CD4-positive, alpha-beta T cell treated with Interleukin-6 for 4 hours (primary cell): ENCODE results near the gene TUT7.
"Not testable (repeated sequence)": the region's sequence is repeated elsewhere in the genome, so short reads cannot be mapped to it uniquely, and the experiment has no call there.

Experiments
- DNase-seq: peaks from one replicate; pipeline ENCODE4 v3.0.0-alpha.2; 2020; ENCODE audit warnings: mixed read lengths

Gene TUT7

DNA sequence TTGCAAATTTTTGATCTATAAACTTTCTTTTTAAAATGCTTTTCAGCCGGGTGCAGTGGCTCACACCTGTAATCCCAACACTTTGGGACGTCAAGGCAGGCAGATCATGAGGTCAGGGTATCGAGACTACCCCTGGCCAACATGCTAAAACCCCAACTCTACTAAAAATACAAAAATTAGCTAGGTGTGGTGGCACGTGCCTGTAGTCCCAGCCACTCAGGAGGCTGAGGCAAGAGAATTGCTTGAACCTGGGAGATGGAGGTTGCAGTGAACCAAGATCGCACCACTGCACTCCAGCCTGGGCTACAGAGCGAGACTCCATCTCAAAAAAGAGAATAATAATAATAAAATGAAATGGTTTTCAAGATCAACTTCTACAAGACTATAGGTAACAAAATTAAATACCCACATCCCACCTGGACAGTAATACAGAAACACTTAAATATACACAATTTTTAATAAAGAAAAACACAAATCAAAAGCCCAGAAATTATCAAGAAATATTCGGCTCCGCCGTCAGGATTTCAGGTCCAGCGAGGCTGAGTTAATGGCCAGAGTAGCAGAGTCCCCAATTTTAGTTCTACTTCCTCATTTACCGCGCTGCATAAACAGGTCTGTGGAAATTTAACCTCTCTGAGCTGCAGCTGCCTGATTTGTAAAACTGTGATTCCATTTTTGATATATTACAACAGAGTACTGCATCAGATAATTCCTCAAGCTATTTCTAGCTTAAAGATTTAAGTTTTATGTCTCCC is 4.0 kb downstream of the TUT7 start:
- no peak for DNase-seq

DNA sequence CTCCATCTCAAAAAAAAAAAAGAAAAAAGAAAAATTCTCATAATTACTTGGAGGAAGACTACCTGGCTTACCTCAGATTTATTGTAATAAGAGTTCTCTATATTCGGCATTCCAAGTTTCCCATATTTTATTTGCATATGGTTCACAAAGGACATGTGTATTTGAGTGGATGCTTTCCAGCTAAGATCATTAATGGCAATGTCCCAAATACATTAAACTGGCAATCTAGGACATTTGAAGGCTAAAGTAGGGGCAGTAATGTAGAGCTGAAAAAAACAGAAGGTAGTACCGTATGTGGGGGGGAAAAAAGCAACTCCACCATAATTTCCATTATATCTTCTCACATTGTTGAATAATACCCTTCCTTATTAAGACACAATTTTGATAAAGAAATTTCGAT is 4.9 kb downstream of the TUT7 start:
- no peak for DNase-seq

DNA sequence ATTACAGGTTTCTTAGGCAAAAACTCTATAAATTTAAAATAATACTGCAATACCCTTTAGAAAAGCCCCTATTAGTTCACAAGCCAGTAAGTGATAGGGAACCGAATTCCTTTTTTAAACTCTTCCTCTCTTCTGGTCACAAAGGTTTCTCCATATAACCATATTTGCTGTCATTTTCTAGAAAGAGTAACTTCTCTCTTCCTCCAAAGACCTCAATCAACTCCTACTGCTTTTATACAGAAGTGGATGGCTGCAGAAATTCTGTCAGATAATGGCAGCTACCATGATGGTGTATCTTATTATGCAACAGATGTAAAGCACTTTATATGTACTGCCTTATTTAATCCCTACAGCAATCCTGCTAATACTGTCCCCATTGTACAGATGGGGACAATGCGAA is 6.2 kb downstream of the TUT7 start:
- no peak for DNase-seq

DNA sequence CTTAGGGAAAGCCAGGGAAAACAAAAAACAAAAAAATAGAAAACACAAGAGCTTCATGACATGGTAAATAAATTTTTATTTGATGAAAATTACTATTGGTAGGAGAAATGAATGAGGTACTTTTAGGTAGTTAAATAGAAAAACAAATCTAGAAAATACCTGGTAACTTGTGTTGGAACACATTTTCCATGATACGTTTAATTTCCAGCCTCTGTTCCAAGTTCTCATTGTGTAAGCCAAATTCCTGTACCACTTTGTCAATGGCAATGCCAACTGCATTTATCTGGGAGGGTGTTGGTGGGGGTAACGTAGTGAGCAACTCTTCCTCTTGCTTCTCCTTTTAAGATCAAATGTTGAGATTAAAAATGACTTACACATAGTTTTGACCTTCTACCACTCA is 9.4 kb downstream of the TUT7 start:
- DNase-seq = no peak

DNA sequence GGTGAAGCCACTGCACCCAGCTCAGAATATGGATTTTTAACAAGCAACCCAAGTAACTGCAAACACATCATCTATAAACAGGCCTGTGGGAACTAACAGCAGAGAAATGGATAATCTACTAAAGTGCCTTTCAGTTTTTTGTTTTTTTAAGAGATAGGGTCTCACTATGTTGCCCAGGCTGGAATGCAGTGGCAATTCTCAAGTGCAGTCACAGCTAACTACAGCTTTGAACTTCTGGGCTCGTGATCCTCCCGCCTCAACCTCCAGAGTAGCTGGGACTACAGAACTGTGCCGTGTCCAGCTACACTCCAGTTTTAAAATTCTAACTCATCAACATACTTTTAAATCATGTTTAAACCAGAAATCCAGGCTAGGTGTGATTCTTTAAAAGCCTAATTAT is 11.9 kb downstream of the TUT7 start:
- DNase-seq = no peak

DNA sequence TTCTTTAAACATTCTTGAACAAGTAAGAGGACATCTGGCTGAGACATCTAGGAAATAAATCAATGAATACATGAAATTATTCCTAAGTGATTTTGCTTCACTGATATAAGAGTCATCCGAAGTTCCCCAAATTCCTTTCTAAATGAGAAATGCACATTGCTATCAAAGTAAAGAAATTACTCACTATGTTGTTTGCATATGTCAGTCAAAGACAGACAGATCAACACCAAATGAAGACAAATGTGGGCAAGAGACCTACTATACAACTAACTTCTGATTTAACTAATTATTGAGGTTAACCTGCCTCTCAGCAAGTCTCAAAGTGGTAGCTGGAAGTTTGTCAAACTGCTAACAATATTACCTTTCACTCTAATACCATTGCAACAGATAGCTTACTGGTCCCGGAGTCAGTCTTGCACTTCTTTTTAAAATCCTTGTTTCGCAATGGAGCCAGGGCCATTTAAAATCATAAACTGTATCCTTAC is 13.2 kb downstream of the TUT7 start:
- no peak for DNase-seq

DNA sequence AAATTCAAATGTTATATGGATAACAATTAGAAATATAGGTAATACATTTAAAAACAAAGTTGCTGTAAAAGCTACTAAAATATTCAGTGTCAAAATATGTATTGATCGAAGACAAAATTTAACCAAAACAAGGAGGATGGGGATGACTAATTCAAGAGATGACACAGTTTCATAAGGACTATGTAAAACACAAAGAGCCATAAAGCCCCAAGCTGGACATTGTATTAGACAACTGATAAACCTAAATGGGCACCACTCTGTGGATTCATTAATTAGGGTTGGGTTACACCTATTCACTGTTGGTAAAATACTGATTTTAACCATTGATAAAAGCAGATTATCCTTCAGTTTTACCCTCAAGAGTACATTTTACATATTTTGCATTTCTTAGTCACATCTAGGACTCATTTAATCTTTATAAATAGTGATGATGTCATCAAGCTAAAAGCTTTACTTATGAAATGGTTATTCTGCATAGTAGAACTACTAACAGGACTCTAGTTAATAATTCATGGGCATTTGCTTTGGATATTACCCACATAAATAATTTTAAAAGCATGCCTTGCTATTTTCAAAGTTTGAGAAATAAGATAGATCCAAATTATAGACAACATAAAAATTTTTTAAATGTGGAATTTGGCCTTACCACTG is 13.7 kb downstream of the TUT7 start:
- DNase-seq = no peak

DNA sequence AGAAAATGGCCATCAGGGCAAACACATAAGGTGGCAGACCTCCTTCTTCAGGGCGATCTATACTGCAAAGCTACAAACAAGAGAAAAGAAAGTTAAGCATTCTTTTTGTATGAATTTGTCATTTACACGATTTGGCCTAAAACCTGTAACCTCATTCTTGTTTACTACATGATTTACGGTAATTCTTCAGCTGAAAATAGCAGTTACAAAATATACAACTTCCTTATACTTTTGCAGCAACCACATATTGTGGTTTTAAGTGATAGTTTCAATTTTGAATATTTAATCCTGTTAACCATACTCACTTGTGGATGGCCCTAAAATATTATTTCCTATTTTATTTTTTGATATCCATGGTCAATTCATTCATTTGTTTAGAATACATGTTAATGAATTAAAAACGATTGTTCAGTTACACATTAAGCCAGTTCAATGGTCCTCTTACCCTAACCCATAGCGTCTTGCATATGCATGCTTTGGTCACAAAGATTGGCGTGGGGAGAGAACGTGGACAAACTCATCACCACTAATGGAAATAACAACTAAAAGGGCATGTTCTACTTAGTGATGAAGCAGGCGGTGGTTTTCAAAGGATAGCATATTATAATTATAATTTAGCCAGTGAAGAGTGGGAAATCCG is 16.6 kb downstream of the TUT7 start:
- DNase-seq = no peak

DNA sequence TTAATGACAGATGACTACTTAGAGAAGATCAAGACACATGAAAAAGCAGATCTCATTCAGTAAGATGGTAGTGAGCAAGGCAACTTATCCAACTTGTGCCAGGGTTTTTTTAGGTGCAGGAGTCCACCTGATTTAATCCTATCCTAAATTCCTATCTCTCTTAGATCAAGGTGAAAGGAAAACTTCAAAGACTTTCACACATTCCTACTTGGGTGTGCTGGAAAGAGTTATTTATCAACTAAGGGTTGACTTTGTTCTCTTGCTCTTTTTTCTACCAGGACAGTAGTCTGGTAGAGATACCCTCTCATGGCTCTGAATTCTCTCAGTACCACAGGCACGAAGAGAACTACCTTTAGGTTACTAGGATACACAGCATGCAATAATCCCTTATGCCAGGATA is 18.2 kb downstream of the TUT7 start:
- no peak for DNase-seq

DNA sequence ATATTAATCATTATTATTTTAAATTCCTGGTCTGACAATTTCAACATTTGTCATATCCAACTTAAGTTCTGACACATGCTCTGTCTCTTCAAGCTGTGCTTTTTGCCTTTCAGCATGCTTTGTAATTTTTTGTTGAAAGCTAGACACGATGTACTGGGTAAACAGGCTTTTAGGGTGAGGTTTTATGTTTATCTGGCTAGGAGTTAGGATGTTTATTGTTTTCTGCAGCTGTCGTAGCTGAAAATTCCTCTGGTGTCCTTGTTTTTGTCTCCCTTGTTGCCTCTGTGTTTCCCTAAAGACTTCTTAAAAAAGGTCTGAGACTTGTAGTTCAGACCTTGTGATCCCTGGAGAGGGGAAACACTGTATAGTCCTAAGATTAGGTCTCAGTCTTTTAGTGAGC is 20.6 kb downstream of the TUT7 start:
- DNase-seq = no peak

DNA sequence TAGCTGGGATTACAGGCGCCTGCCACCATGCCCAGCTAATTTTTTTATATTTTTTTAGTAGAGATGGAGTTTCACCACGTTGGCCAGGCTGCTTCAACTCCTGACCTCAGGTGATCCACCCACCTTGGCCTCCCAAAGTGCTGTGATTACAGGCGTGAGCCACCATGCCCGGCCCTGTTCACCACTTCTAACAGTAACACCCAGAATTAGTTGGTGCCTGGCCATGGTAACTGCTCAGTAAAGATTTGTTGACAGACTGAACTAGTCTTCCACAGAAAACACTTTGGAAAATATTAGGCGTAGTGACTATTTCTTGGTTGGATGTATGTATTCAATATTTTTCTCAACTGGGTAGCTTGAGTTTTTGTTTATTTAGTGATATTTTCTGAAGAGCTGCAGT is 24.0 kb downstream of the TUT7 start:
- no peak for DNase-seq

DNA sequence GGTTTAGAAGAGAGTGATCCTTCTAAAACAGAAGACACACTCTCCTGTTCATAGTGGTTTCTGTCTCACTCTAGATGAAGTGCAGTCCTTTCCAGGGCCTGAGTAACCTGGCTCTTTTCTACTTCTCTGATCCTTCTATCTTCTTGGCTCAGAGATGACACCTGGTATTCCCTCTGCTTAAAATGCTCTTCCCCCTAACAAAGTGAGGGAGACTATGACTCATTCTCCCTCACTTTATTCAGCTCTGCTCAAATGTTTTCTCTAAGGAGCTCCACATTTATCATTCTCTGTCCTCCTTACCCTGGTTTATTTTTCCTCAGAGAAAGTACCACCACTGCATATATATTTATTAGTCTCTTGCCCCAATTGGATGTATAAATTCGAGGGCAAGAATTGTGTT is 24.6 kb downstream of the TUT7 start:
- DNase-seq = no peak

DNA sequence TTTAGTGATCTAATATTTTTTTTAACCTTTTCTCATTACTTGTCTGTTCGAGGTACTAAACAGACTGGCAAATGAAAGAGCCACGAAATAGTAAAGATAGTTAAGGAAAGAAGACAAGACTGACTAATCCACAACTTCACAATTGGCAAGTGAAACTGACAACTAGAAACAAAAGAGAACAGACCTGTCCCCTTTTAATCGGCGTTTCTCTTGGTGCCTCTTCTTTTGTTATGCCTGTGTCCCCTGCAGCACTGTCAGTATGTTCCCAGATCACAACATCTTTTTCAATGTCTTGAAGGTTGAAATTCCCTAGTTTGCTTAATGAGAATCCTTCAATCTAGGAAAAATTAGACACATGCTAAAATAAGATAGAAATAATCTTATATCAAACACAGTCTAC is 26.1 kb downstream of the TUT7 start:
- no peak for DNase-seq

DNA sequence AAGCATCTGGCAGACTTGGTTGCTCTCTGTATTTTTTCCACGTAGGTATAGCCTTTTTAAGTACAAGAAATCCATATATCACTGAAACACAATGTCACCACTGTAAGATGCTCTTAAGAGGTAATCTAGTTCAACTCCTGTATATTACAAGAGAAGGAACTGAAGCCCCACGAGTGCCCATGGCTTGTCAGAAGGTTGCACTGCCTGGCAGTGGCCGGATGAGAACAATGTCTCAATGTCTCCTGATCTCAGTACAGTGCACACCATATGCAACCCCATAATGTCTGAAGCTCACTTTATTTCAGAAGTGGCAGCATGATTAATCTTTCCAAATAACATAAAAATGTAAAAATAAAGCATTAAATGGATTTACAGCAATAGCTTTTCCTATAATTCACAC is 27.7 kb downstream of the TUT7 start:
- no peak for DNase-seq

DNA sequence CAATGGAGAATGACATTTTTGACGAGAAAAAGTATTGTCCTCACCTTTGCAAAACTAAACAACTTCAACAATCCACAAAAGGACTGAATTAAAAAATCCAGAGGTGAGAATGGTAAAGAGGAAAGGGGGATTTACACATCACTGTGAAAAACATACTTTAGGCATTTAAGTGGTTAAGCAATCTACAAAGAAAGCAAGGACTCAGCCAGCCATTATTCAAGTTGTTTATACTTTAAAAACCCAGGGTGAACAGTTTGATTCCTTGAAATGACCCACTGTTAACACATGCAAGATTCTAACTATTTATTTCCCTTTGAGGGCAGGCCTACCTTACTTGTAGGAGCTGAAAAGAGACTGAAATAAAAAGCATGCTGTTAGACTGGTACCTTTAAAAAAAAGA is 29.3 kb downstream of the TUT7 start:
- DNase-seq = no peak

DNA sequence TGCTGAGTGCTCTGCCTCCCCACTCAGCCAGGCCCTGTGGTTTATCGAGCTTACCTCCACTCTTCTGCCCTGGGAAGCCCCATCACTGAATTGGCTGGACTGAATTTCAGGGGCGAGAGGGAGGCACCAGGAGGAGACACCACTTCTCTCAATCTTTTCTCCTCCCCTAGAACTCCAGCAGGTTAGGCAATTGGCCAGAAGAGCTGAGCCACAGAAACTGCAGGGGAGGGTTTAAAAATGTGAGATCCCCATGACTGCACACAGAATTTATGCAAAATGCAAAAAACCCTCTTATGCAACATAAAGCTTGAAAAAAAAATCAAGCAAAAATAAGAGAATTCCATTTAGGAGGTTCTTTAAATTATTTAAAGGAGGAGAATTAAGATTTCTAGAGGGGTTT is 29.9 kb downstream of the TUT7 start:
- DNase-seq = no peak

DNA sequence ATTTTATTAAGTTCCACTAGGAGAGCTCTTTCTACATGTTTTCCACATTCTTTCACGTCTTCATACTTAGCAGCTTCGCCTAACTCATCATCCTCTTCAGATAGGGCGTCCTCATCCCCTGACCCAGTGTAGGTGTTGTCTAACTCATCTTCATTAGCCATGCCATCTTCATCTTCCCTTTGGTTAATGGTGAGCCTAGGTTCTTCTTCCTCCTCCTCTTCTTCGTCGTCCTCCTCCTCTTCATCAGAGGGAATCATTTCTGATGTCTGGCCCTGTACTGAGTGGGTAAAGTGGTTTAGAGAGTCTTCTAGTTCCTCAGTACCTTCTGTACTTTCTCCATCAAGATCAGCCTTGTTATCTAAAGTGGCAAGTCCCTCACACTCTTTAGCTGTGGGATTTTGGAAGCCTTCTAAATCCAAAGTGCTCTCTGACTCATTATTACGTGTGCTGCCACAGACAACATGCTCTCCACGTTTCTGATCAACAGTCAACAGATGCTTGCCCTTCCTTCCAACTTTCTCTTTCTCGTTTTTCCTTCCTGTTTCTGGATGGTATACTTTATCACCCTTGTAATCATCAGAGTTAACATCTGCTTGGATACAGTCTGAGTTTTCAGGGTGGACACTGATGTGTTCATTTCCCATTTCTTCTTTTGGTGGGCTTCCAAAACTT is 31.1 kb downstream of the TUT7 start:
- DNase-seq = no peak

DNA sequence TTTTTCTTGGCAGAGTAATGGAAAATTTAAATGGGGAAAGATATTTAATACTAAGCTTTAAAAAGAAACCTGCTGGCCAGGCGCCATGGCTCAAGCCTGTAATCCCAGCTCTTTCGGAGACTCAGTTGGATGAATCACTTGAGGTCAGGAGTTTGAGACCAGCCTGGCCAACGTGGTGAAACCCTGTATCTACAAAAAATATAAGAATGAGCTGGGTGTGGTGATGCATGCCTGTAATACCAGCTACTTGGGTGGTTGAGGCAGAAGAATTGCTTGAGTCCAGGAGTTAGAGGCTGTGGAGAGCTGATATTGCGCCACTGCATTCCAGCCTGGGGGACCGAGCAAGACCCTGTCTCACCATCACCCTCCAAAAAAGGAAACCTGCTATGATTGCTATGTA is 32.8 kb downstream of the TUT7 start:
- DNase-seq = no peak

DNA sequence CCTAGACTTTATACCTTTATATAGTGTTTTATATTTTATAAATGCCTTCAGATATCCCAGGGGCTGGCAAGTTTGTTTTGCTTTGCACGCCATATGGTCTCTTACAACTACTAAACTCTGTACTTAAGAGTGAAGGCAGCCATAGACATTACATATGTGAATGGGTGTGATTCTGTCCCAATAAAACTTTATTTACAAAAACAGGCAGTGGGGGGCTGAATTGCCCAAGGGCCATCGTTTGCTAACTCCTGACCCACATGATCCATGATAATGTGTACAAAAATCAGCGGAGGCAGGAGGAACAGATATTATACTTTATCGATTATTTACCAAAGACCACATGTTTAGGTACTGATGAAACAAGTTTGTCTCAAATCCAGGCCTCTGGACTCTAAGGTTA is 36.0 kb downstream of the TUT7 start:
- no peak for DNase-seq

DNA sequence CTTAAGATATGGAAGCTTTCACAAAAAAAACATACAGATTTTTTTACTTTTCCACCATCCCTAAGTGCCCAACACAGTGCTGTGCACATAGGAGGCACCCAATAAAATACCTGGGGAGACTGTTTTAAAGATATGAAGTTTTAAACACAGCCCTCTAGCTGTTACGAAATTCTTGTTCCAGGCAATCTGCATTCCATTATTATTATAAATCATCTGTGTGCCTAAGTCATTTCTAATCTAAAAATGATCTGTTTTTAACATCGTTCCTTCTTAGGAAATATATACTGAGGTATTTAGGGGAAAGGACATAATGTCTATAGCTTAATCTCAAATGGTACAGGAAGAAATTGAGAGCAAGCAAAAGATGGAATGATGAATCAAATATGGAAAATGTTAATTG is 39.1 kb downstream of the TUT7 start:
- DNase-seq = no peak

DNA sequence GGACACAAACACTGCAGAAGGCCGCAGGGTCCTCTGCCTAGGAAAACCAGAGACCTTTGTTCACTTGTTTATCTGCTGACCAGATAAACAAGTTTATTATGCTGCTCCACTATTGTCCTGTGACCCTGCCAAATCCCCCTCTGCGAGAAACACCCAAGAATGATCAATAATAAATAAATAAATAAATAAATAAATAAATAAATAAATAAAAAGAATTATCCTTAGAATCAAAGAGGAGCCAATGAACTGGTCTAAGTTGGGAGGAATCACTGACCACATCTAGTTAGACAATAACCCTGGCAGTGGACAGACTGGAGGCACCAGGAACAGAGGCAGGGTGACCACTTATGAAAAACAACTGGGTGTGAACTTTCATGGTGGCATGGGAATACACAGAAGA is 41.3 kb downstream of the TUT7 start:
- not testable (repeated sequence) for DNase-seq

DNA sequence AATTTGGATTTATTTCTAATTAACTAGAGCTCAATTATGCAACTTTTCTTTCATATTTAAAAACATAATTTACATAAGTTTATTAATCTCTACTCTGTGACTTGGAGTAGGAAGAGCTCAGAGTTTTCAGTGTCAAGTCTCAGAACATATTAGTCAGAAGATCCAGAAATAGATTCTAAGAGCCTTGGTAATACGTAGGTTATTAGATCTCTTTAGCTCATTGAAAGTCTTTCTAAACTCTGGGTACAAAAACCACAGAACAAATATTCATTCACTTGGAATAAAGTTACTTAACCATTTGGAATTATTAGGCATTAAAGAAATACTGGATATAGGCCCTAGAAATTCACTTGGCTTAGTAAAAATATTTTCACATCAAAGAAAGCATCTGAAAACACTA is 45.5 kb downstream of the TUT7 start:
- DNase-seq = no peak

DNA sequence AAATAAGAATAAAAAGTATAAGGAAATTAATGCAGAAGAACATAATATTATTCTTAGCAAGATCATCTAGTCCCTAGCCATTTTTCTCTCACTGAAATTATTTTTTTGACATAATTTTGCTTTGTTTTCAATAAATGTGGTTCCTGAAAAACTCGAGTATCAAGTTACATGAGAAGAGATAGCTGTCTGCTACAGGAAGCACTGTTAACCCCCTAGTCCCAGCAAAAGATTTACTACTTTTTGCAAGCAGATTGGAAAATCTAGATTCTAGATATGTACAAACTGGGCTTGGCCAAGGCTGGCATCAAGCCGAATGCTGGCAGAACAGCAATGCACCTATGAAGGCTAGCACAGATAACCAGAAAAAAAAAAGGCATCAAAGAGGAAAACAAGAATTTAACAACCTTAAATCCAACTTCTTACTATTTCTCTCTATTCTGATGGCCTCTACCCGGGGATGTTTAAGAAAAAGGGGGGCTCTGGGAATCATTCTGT is 49.9 kb downstream of the TUT7 start:
- no peak for DNase-seq
